Glutamatergic neuron (in vitro differentiated cells): ENCODE data around the gene FN1. TPM values are rescaled to one million over a fixed set of nuclear protein-coding genes. Genes with fewer than 3 reads are reported as not detected.

ENCODE experiments used
- DNase-seq: peaks from one replicate; pipeline ENCODE4 v3.0.0; 2022
- H3K27ac Mint-ChIP-seq: one replicate; pipeline ENCODE4 v1.8.0; 2020; ENCODE audit warnings: mild to moderate bottlenecking, mixed read lengths, inconsistent platforms; ENCODE audit not compliant: unreplicated experiment
- H3K27me3 Mint-ChIP-seq: one replicate; pipeline ENCODE4 v1.8.0; 2020; ENCODE audit warnings: mild to moderate bottlenecking, moderate library complexity, mixed read lengths, inconsistent platforms; ENCODE audit not compliant: unreplicated experiment
- H3K36me3 Mint-ChIP-seq: one replicate; pipeline ENCODE4 v1.8.0; 2020; ENCODE audit warnings: mild to moderate bottlenecking, mixed read lengths, inconsistent platforms; ENCODE audit not compliant: unreplicated experiment
- H3K4me1 Mint-ChIP-seq: one replicate; pipeline ENCODE4 v1.8.0; 2020; ENCODE audit warnings: mild to moderate bottlenecking, low read depth, mixed read lengths, inconsistent platforms; ENCODE audit not compliant: unreplicated experiment
- H3K4me3 Mint-ChIP-seq: one replicate; pipeline ENCODE4 v1.8.0; 2020; ENCODE audit warnings: mild to moderate bottlenecking, mixed read lengths, inconsistent platforms; ENCODE audit not compliant: unreplicated experiment
- H3K9me3 Mint-ChIP-seq: one replicate; pipeline ENCODE4 v1.8.0; 2020; ENCODE audit warnings: mild to moderate bottlenecking, moderate library complexity, mixed read lengths, inconsistent platforms; ENCODE audit not compliant: unreplicated experiment
- CTCF ChIP-seq: fragments of 200-600 bp; sonication (generic); IDR thresholded peaks from one replicate; pipeline ENCODE4 v1.5.0; 2021; ENCODE audit not compliant: partially characterized antibody, unreplicated experiment
- total RNA-seq: library from RNA; stranded (reverse); fragmentation: NEBNext Ultra II Directional; extraction: Animal tissue kit (Norgen Biotek cat#: 25700); gene quantifications from one replicate; pipeline ENCODE4 v1.2.1, GENCODE V29; 2021; ENCODE audit not compliant: unreplicated experiment

FN1 gene
- total RNA-seq, 1 donor from 2014 or later, result 28.6 TPM

- H3K27me3 Mint-ChIP-seq, result peaks cover 1% of the 10 kb centered on the region
- H3K36me3 Mint-ChIP-seq, result no peaks in the 10 kb centered on the region
- H3K4me3 Mint-ChIP-seq, result no peak overlapping the region
- TF ChIP-seq CTCF, result no peak
- no peaks in the 10 kb centered on the region for H3K9me3 Mint-ChIP-seq
- H3K27ac Mint-ChIP-seq, result no peak overlapping the region
- H3K4me1 Mint-ChIP-seq, result no peaks in the 10 kb centered on the region
- DNase-seq, result no peak
Observed at GRCh38 chr2:215379948-215380347, 55.9 kb downstream of the FN1 start.

GRCh38 chr2:215379039-215379438 lies 56.8 kb downstream of the FN1 start:
- H3K27ac Mint-ChIP-seq, result no peak overlapping the region
- H3K9me3 Mint-ChIP-seq, result no peaks in the 10 kb centered on the region
- TF ChIP-seq CTCF, result no peak
- H3K4me3 Mint-ChIP-seq, result no peak overlapping the region
- peaks cover 3% of the 10 kb centered on the region for H3K36me3 Mint-ChIP-seq
- no peak for DNase-seq
- peaks cover 1% of the 10 kb centered on the region for H3K27me3 Mint-ChIP-seq
- H3K4me1 Mint-ChIP-seq, result no peaks in the 10 kb centered on the region

- Mint-ChIP-seq H3K27me3 (peaks cover 1% of the 10 kb centered on the region), H3K36me3 (peaks cover 5% of the 10 kb centered on the region), H3K4me1 (no peaks in the 10 kb centered on the region), H3K27ac (no peak overlapping the region), H3K4me3 (no peak overlapping the region), H3K9me3 (no peaks in the 10 kb centered on the region)
- TF ChIP-seq CTCF, result no peak
- no peak for DNase-seq
Observed at GRCh38 chr2:215378045-215378444, 57.8 kb downstream of the FN1 start.

GRCh38 chr2:215377283-215377682 lies 58.6 kb downstream of the FN1 start:
- Mint-ChIP-seq H3K36me3 (peaks cover 5% of the 10 kb centered on the region), H3K27ac (no peak overlapping the region), H3K4me1 (no peaks in the 10 kb centered on the region)

More at GRCh38 chr2:215377283-215377682, 58.6 kb downstream of the FN1 start:
- H3K4me3 Mint-ChIP-seq, result no peak overlapping the region
- no peaks in the 10 kb centered on the region for H3K9me3 Mint-ChIP-seq
- no peak for TF ChIP-seq CTCF
- peaks cover 1% of the 10 kb centered on the region for H3K27me3 Mint-ChIP-seq
- DNase-seq, result no peak
